GM18517 (cell line): ENCODE data around the gene RITA1.
"Not testable (repeated sequence)": the region's sequence is repeated elsewhere in the genome, so short reads cannot be mapped to it uniquely, and the experiment has no call there.

Source experiments
- ATAC-seq: cut with Tn5 transposase; IDR thresholded peaks from one replicate; pipeline ENCODE4 v1.9.1; 2021; ENCODE audit warnings: mild to moderate bottlenecking, moderate library complexity; ENCODE audit not compliant: unreplicated experiment

RITA1 gene

DNA sequence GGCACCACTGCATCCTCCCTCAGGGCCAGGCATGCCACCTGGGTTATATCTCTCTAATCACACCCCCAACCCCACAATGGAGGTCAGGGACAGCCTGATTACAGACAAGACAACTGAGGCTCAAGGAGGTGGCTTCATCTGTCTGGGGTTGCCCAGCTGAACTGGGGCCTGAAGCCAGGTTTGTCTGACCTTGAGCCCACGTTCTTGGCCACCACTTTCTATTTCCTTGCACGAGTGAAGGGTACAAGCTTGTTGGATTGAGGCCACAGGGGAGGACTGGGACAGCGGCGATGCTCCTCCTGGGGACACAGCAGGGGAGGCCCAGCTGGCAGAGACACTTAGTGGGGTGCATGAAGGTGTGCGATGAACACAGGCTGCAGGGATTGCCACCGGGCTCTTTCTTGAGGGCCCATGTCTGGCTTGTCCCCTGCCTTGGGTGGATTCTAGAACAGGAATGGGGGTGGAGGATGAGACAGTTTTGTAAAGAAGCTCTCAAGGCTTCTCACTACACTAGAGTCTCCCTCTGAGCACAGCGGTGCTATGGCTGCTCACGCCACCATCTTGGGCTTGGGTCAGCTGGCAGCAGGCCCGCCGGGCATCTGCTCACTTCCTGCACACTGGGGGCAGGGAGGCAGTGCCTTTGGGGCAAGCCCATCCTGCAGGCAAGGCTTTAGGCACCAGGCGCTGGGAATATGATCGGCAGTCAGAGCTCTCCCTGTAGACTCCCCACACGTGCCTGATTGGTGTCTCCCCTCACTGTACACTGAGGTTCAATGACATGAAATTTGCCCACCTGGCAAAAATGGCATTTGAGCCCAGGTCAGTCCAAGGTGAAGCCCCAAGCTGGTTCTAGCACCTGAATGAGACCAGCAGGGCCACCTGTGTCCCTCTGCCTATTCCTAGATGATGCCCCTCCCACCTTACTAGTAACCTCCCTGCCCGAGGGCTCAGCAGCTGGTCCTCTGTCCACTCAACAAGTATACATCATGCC is 16.0 kb downstream of the RITA1 start:
- no peak for ATAC-seq

DNA sequence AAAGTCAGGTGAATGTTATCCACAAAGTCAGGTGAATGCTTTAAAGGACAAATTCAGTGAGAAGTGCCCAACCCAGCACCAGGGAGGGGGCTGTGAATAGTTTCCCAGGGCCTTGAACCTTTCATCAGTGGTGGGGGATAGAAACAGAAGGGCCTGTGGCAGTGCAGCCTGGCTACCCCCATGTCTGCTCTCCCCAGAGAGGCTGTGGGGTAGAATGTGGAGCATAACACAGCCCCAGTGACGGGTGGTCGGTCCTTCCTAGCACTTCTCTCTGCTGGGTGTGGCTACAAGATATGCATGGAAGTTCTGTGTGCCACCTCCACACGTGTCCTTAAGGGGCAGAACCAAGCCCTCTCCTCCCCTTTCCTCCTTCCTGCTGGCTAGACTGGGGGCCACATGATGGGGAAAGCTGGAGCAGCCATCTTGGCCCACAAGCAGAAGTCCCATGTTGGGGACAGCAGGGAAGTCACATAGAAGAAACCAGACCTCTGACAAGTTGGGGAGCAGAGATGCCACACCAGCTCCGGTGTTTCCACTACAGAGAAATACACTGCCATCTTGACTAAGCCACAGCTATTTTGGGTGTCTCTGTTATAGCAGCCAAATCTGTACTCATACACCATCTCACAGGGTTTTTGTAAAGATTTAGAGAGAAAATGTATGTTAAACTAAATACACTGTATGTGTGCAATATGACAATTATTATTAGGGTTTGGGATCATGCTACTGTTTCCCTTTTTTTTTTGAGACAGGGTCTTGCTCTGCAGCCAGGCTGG is 17.0 kb downstream of the RITA1 start:
- ATAC-seq = no peak

DNA sequence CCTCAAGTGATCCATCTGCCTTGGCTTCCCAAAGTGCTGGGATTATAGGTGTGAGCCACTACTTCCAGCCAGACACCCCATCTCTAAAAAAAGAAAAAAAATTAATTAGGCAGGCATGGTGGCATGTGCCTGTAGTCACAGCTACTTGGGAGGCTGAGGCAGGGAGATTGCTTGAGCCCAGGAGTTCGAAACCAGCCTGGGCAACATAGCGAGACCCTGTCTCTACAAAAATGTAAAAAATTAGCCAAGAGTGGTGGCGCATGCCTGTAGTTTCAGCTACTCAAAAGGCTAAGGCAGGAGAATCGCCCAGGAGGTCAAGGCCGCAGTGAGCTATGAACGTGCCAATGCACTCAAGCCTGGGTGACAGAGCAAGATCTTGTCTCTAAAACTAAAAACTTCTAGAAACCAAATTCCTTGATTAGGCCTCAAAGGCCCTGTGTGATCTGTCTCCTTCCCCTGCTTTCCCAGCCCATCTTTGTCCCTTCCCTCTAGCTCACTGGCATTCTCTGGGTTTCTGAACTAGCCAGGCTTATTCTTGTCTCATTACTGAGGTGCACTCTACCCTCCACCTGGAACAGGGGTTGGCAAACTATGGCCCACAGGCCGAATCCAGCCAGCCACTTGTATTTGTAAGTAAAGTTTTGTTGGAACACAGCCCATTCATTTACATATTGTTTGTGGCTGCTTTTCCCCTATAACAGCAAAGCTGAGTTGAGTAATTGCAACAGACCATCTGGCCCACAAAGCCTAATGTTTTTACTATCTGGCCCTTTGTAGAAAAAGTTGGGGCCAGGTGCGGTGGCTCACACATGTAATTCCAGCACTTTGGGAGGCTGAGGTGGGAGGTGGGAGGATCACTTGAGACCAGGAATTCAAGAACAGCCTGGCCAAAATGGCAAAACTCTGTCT is 18.6 kb downstream of the RITA1 start:
- ATAC-seq = no peak

DNA sequence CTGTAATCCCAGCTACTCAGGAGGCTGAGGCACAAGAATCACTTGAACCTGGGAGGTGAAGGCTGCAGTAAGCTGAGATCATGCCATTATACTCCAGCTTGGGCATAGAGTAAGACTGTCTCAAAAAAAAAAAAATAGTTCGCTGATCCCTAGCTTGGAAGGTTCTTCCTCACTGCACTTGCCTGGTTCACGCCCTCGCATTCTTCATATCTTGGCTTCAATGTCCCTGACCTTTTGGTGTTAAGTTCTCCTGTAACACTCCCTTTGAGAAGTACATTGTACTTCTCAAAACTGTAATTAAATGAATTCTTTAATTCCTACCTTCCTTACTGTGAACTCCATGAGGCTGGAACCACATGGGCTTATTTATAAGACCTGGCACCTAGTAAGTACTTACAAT is 19.3 kb downstream of the RITA1 start:
- ATAC-seq = no peak

DNA sequence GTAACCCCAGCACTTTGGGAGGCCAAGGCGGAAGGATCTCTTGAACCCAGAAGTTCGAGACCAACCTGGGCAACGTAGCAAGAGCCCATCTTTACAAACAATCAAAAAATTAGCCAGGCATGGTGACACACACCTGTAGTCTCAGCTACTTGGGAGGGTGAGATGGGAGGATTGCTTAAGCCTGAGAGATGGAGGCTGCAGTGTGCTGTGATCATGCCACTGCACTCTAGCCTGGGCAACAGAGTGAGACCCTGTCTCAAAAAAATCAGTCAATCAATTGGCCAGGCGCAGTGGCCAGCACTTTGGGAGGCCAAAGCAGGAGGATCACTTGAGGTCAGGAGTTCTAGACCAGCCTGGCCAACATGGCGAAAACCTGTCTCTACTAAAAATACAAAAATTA is 21.3 kb downstream of the RITA1 start:
- ATAC-seq = not testable (repeated sequence)

DNA sequence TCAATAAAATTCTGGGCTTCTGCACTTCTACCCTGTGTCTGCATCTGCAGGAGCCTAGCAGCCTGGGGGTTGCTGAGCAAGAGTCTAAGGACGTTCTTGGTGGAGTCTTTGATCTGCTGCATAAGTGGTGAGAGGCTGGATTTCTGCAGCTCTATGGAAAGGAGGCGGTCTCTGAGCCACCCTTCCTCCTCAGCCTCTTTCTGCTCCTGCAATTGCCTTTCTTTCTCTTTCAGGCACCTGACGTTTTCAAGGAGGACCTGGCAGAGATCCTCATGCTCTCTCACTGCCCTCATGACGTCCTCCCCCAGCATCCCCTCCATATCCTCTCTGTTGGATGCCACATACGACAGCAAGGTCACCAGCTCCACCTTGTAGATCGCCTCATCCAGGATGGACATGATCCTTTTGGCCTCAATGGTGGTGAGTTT is 22.1 kb downstream of the RITA1 start:
- no peak for ATAC-seq

DNA sequence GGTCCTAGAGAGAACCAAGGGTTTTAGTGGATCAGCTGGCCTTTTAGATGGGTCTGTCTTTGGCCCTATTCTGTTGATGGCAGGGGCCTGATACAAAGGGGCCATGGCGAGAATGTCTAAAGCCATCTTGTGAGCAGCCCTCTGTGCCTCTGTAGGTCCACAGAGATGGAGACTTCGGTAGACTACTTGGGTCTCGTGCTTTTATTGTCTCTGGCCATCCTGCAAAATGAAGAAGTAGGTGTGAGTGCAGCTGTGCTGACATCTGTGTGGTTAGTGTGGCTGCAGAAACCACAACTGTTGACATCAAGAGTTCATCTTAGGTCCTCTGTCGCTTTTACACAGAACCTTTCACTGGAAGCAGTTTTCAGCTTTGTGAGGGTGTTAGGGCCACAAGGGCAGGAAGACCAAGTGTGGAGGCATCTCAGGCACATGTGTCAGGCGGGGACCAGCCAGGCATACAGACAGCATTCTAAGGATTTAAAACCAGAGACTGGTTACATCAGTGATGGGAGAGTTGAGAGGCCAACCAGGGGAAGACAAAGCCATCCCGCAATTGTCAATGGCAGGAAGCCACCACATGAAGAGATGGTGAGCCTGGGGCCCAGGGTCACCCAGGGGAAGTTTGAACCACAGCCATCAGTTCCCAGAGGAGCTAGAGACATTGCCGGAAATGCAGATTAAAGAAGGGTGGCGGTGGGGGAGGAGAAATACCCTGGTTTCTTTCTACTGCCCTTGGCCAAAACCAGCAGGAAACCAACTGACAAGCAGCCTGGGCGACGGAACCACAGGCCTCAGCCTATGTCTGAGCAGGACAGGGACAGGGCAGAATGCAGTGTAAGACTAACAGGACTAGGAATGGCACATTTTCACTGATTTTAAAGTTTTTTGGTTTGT is 22.8 kb downstream of the RITA1 start:
- ATAC-seq = peak; percentile 79

DNA sequence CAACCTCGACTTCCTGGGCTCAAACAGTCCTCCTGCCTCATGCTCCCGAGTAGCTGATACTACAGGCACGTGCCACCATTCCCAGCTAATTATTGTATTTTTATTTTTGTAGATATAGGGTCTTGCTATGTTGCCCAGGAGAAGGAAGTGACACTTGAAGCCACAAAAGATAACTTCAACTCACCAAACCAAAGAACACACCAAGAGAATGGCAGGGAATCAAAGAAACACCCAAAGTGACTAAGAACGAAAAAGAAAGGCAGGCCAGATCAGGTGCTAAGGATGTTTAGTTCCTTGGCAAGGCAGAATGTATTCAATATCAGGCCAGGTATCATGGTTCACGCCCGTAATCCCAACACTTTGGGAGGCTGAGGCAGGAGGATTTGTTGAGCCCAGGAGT is 25.6 kb downstream of the RITA1 start:
- no peak for ATAC-seq

DNA sequence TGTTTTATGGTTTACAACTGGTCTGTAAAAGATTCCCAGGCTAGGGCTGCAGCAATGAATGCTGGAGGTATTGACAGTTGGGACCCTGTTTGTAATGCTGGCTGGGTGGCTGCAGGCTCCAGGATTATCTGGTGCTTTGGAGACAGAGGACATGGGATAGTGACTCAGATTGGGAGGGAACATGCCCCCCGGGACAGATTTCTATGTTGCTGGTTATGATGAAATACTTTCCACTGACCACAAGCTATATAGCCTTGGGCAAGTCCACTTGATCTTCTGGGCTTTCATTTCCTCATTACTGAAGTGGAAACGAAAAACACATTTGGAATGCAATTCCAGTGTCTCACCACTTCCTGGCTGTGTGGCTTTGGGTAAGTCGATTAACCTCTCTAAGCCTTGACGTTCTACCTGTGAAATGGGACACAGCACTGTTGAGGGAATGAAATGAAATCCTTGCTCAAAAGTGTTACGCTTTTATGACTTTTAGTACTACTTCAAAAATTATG is 29.4 kb downstream of the RITA1 start:
- ATAC-seq = no peak

DNA sequence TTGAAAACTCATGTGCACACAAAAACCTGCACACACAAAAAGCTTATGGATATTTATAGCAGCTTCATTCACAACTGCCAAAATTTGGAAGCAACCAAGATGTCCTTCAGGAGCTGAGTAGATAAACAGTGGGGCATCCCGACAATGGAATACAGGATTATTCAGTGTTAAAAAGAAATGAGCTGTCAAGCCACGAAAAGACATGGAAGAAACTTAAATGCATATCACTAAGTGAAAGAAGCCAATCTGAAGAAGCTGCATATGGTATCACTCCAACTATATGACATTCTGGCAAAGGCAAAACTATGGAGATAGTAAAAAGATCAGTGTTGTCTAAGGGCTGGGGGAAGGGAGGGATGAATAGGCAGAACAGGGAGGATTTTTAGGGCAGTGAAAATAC is 30.5 kb downstream of the RITA1 start:
- ATAC-seq = no peak

DNA sequence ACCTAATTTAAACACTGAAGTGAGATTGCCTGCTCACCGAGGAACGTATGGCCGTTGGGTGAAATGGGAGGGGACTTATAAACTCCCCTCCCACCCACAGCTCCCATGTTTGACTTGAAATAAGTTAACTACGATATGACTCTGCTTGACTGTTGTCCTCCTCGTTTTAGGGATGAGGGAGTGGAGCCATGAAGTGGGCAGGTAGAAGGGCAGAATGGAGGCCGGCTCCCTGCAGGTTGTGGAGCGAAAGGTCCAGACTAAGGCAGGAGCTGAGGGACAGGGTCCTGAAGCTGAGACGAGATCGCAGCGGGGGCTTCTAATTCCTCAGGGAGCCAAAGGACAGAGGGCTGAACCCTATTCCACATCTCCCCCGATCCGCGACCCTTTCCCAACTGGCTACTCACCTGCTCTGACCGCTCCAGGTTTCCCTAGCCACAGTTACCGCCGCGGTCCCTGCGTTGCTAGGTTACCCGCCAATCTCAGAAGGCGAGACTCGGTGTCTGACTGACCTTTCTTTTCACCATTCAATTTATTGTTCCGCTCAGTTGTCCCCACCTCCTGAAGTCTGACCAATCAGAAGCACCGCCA is 35.2 kb downstream of the RITA1 start:
- no peak for ATAC-seq

DNA sequence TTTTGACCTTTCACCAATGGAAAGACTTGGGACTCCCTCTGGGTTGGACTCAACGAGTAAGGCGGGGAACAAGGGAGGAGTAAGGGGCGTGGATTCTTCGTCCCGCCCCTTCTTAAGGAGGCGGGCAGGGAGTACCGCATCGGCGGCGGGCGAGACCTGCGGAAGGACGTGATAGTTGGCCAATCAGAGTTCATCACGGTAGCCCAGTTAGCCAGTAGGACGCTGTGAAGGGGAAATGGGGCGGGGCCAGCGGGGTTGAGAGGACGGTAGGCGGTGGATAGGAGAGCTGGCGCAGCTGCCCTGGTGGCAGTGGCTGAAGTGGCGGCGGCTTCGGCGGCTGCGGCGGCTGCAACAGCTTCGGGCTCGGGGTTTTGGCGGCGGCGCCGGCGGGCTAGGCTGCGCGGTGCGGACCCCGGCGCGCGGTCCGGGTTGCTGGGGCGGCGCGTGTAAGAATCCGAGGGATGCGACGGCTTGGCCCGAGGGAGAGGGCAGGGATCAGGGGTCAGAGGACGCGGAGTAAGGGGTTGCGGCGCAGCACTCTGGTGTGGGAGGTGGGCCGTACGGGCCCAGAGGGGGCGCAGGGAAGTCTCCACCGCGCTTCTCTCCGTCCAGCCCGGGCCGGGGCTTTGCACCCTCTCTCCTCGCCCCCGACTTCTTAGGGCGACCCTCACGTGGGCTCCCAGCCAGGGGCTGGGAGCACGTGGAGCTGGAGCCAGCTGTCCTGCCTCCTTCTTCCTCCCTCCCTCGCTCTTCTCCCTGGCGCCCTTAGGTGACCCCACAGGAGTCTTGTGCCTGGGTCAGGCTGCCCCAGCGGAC is 35.9 kb downstream of the RITA1 start, which contains the start of gene TPCN1:
TSS of gene TPCN1 (plus strand) at position 284 of the 816 bp plus-strand sequence. CDS start 5,389 bp downstream, outside the sequence.
- ATAC-seq = peak; percentile 93

DNA sequence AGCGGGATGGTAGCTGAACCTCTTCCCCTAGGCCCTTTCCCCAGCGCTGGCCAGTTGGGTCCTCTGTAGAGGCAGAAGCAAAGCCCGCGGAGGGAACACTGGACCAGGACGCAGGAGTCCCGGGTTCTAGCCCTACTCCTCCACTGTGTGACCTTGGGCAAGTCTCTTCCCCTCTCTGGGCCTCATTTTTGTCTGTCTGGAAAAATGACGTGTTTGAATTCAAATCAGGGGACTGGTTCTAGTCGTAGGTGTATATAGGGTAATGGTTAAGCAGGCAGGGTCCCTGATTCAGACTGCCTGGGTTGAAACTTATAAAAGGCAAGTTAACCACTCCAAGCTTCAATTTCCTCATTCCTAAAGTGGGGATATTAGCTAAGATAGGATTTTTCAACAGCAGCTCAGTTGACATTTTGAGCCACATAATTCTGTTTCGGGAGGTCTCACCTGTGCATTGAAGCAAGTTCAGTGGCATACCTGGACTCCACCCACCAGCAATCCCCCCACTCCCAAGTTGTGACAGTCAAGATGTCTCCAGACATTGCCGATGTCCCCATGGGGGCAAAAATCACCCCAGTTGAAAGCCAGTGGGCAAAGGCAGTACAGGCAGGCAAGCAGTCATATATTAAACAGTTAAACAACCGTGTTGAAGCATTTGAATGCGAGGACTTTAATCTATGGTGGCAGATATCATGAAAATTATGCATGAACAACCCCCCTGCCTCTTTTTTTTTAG is 36.6 kb downstream of the RITA1 start:
- no peak for ATAC-seq

DNA sequence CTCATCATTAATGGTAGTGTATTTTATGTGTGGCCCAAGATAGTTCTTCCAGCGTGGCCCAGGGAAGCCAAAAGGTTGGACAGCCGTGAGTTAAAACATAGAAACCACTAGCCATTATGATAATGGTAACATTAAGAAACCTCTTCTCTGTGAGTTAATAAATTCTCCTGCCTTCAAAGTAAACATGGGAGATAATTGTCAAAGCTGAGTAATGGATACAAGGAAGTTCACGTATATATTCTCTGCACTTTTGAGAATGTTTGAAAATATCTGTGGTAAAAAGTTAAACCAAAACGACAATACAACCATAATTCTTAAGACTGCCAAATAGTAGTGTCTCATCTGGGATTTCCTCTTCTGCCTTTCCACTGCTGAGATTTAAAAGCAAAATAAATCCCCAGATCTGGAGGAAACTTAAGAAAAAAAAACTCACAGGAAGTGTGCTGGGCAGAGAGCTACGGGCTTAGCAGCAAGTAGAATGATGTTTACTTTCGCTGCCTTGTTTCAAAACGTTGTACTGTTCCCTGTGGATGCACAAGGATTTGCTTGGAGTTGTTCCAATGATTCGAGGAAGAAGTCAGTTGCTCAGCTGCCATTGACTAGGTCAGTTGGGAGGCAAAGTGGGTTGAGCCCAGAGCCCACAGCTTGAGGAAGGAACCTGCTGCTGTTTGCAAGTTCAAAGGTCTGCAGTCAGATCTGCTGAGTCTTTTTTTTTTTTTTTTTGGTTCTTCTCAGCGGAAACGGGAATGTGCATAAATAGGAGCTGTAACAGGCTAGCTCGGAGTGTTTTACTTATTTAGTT is 37.4 kb downstream of the RITA1 start:
- no peak for ATAC-seq

DNA sequence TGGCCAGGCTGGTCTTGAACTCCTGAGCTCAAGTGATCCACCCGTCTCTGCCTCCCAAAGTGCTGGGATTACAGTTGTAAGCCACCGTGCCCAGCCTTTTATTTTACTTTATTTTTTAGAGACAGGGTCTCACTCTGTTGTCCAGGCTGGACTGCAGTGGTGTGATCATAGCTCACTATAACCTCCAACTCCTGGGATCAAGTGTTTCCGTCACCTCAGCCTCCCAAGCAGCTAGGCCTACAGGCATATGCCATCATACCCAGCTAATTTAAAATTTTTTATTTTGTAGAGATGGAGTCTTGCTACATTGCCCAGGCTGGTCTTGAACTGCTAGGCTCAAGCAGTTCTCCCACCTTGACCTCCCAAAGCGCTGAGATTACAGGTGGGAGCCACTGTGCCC is 39.4 kb downstream of the RITA1 start:
- no peak for ATAC-seq

DNA sequence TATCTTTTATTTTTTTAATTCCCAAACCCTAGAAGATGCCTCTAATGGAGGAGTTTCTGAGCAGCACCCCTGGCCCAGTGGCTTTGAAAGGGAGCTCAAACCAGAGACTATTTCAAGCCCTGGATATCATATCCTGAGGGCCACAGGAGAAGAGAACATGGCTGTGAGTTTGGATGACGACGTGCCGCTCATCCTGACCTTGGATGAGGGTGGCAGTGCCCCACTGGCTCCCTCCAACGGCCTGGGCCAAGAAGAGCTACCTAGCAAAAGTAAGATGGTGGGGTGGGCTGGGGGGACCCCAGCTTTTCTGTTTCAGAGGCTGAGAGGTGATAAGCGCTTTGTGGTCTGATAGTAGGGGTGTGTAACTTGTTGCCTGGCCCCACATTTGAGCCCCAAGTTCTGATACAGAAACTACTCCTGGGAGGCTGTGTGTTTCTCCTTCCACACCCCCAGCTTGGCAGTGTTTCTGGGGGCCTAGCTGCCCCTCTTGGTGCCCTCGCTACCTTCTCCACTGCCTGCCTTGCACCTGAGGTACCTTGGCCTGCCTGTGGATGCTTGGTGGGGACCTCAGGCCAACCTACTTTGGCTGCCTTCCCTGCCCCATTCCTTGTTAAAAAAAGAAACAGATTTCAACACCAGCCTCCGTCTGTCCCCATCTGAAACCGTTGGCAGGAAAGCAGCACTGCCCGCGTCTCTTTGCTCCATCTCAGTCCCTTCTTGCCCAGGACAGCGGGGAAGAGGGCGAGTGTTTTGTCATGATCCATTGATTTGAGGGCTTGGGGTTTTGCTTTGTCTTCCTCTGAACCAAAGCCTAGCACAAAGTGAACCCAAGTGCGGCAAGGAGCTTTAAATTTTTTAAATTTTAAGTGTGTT is 41.4 kb downstream of the RITA1 start:
- no peak for ATAC-seq
